ENCODE measurements around the gene POLR2E.

POLR2E gene

DNA sequence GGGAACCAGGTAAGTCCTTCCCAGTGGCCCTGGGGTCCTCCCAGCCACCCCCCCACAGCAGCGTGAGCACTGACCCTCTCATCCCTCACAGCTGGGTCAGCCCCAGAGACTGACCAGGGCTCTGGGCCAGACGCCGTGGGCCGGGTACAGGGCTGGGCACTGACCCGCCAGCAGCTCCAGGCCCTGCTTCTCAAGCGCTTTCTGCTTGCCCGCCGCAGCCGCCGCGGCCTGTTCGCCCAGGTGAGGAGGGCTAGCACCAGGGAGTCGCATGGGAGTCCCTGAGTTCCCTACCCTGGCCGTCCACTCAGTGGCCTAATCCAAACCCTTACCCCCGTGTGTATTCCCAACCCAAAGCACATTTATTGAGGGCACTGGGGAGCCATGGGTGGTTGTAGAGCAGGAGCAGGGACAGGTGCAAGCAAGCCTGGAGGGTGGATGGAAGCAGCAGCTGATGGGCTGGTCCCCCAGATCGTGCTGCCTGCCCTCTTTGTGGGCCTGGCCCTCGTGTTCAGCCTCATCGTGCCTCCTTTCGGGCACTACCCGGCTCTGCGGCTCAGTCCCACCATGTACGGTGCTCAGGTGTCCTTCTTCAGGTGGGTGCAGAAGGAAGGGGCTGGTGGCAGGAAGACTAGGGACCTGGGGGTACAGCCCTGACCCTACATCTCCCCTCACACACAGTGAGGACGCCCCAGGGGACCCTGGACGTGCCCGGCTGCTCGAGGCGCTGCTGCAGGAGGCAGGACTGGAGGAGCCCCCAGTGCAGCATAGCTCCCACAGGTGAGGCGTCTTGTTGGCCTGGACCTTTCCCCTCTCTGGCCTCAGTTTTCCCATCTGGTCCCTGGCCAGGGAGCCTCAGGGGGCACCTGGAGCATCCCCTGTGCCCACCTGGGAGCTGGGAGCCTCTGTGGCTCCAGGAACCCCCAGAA is 40.8 kb downstream of the POLR2E start:
- peak overlapping the region; percentile 22 for H3K18ac ChIP-seq (ENCODE audit: low read length)
- H3K9me3 ChIP-seq (replicated peaks in 1 of 2; ENCODE audit: control insufficient read depth in 2 of 2, insufficient read depth in 1 of 2, low read depth in 1 of 2, low read length in 2 of 2), result peaks cover 0 to 36% of the 10 kb centered on the region in 2 donors
- no peak overlapping the region for H3K27ac ChIP-seq (replicated peaks; ENCODE audit: low read length)
- no peak overlapping the region for H3K4me2 ChIP-seq (ENCODE audit: insufficient read depth, low read length, poor library complexity, severe bottlenecking)
- H2AFZ ChIP-seq (ENCODE audit: low read length), result no peak overlapping the region
- no peak for DNase-seq (ENCODE audit: low spot score)
- no peaks in the 10 kb centered on the region for H3K79me1 ChIP-seq (ENCODE audit: low read depth, low read length)
- H4K8ac ChIP-seq (ENCODE audit: low read depth, low read length), result no peak overlapping the region
- H3K9ac ChIP-seq (ENCODE audit: low read depth, low read length, poor library complexity), result no peak overlapping the region
- peaks cover 0 to 4% of the 10 kb centered on the region in 2 donors for H3K36me3 ChIP-seq (replicated peaks in 1 of 2; ENCODE audit: control insufficient read depth in 2 of 2, insufficient read depth in 2 of 2, low read length in 2 of 2)
- H3K4me1 ChIP-seq (ENCODE audit: control insufficient read depth in 2 of 2, insufficient read depth in 1 of 2, low read depth in 1 of 2, low read length in 2 of 2), result no peaks in the 10 kb centered on the region
- no CpG with 5 or more reads among the region's 28 CpGs for WGBS, 2 donors (ENCODE audit: extremely low coverage in 2 of 2, insufficient read length in 2 of 2, insufficient replicate concordance in 1 of 2)
- H3K4me3 ChIP-seq (ENCODE audit: low read length in 2 of 2), result no peak overlapping the region
- H2BK5ac ChIP-seq (ENCODE audit: low read length), result no peak overlapping the region
- no peak overlapping the region for H3K4ac ChIP-seq (ENCODE audit: low read length)
- H2BK120ac ChIP-seq (ENCODE audit: low read depth, low read length), result no peak overlapping the region
- H3K23ac ChIP-seq (ENCODE audit: low read depth, low read length, poor library complexity), result no peak overlapping the region
- H3K14ac ChIP-seq (ENCODE audit: low read length), result no peak overlapping the region
- no peak overlapping the region for H2BK12ac ChIP-seq (ENCODE audit: low read length)
- no peak overlapping the region for H2AK5ac ChIP-seq (ENCODE audit: low read depth, low read length)
- no peaks in the 10 kb centered on the region for H3K27me3 ChIP-seq (ENCODE audit: control insufficient read depth in 3 of 3, insufficient read depth in 3 of 3, low read depth in 1 of 3, low read length in 3 of 3)
- H2BK15ac ChIP-seq (ENCODE audit: low read length), result no peak overlapping the region
- H4K91ac ChIP-seq (ENCODE audit: low read depth, low read length, poor library complexity), result no peak overlapping the region

DNA sequence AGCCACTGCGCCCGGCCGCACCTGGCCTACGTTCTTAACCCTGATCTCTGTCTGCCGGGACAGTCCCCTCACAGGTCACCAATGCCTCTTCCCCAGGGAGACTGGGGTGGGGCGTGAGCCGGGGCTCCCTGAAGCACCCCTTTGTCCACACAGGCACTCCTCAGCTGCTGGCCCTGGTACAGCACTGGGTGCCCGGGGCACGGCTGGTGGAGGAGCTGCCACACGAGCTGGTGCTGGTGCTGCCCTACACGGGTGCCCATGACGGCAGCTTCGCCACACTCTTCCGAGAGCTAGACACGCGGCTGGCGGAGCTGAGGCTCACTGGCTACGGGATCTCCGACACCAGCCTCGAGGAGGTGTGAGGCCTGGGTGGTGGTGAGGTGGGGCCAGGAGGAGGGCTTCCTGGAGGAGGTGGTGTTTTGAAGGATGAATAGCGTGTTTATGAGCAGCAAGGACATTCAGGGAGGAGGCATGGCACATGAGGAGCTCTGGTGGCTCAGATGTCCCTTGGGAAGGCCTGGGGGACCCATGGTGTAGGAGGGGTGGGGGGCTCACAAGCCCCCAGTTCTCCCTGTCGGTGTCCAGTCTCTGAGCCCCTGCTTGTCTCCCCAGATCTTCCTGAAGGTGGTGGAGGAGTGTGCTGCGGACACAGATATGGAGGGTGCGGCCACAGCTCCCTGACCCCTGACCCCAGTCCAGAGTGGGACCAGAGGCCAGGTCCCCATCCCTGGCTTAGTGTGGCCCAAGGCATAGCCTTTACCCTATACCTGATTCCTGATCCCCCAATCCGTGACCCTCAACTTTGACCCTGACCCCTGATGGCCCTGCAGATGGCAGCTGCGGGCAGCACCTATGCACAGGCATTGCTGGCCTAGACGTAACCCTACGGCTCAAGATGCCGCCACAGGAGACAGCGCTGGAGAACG is 41.7 kb downstream of the POLR2E start:
- H3K27me3 ChIP-seq (ENCODE audit: control insufficient read depth in 3 of 3, insufficient read depth in 3 of 3, low read depth in 1 of 3, low read length in 3 of 3), result no peaks in the 10 kb centered on the region
- no peak overlapping the region for H2BK12ac ChIP-seq (ENCODE audit: low read length)
- H3K23ac ChIP-seq (ENCODE audit: low read depth, low read length, poor library complexity), result no peak overlapping the region
- no peak overlapping the region for H2AFZ ChIP-seq (ENCODE audit: low read length)
- peaks cover 0 to 2% of the 10 kb centered on the region in 2 donors for H3K36me3 ChIP-seq (replicated peaks in 1 of 2; ENCODE audit: control insufficient read depth in 2 of 2, insufficient read depth in 2 of 2, low read length in 2 of 2)
- H2BK120ac ChIP-seq (ENCODE audit: low read depth, low read length), result no peak overlapping the region
- no peak overlapping the region for H2BK5ac ChIP-seq (ENCODE audit: low read length)
- no peak overlapping the region for H3K4ac ChIP-seq (ENCODE audit: low read length)
- no peaks in the 10 kb centered on the region for H3K79me1 ChIP-seq (ENCODE audit: low read depth, low read length)
- H2BK15ac ChIP-seq (ENCODE audit: low read length), result peak overlapping the region; percentile 26
- H3K4me2 ChIP-seq (ENCODE audit: insufficient read depth, low read length, poor library complexity, severe bottlenecking), result no peak overlapping the region
- H3K14ac ChIP-seq (ENCODE audit: low read length), result peak overlapping the region; percentile 84
- H3K27ac ChIP-seq (replicated peaks; ENCODE audit: low read length), result no peak overlapping the region
- peak overlapping the region; percentile 48 for H4K8ac ChIP-seq (ENCODE audit: low read depth, low read length)
- no CpG with 5 or more reads among the region's 31 CpGs for WGBS, 2 donors (ENCODE audit: extremely low coverage in 2 of 2, insufficient read length in 2 of 2, insufficient replicate concordance in 1 of 2)
- H3K4me1 ChIP-seq (ENCODE audit: control insufficient read depth in 2 of 2, insufficient read depth in 1 of 2, low read depth in 1 of 2, low read length in 2 of 2), result peaks cover 0 to 2% of the 10 kb centered on the region in 2 donors
- H3K9ac ChIP-seq (ENCODE audit: low read depth, low read length, poor library complexity), result no peak overlapping the region
- DNase-seq (ENCODE audit: low spot score), result no peak
- peak overlapping the region; percentile 68 for H2AK5ac ChIP-seq (ENCODE audit: low read depth, low read length)
- H3K18ac ChIP-seq (ENCODE audit: low read length), result peak overlapping the region; percentile 72
- H3K9me3 ChIP-seq (replicated peaks in 1 of 2; ENCODE audit: control insufficient read depth in 2 of 2, insufficient read depth in 1 of 2, low read depth in 1 of 2, low read length in 2 of 2), result peaks cover 0 to 30% of the 10 kb centered on the region in 2 donors
- H4K91ac ChIP-seq (ENCODE audit: low read depth, low read length, poor library complexity), result no peak overlapping the region
- H3K4me3 ChIP-seq (ENCODE audit: low read length in 2 of 2), result no peak overlapping the region

DNA sequence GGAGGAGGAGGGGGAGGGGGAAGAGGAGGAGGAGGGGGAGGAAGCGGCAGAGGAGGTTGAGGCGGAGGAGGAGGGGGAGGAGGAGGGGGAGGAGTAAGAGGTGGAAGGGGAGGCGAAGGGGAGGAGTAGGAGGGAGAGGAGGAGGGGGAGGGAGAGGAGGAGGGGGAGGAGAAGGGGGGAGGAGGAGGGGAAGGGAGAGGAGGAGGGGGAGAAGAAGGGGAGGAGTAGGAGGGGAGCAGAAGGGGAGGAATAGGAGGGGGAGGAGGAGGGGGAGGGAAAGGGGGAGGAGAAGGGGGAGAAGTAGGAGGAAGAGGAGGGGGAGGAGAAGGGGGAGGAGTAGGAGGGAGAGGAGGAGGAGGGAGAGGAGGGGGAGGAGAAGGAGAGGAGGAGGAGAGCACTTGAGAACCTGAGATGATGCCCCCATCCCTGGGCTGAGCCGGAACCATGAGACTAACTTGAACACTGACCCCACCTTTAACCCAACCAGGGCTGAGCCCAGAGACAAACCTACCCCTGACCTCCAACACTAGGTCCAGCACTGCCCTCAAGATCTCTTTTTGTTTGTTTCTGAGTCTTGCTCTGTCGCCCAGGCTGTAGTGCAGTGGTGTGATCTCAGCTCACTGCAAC is 42.7 kb downstream of the POLR2E start:
- H3K4me1 ChIP-seq (ENCODE audit: control insufficient read depth in 2 of 2, insufficient read depth in 1 of 2, low read depth in 1 of 2, low read length in 2 of 2), result peaks cover 0 to 2% of the 10 kb centered on the region in 2 donors
- H3K4me2 ChIP-seq (ENCODE audit: insufficient read depth, low read length, poor library complexity, severe bottlenecking), result no peak overlapping the region
- no peak overlapping the region for H3K14ac ChIP-seq (ENCODE audit: low read length)
- no peak overlapping the region for H3K9ac ChIP-seq (ENCODE audit: low read depth, low read length, poor library complexity)
- peaks cover 0 to 2% of the 10 kb centered on the region in 2 donors for H3K36me3 ChIP-seq (replicated peaks in 1 of 2; ENCODE audit: control insufficient read depth in 2 of 2, insufficient read depth in 2 of 2, low read length in 2 of 2)
- H2AK5ac ChIP-seq (ENCODE audit: low read depth, low read length), result no peak overlapping the region
- no peak overlapping the region for H4K91ac ChIP-seq (ENCODE audit: low read depth, low read length, poor library complexity)
- no peak overlapping the region for H3K18ac ChIP-seq (ENCODE audit: low read length)
- H3K27ac ChIP-seq (replicated peaks; ENCODE audit: low read length), result no peak overlapping the region
- H3K4ac ChIP-seq (ENCODE audit: low read length), result no peak overlapping the region
- no peak overlapping the region for H2BK120ac ChIP-seq (ENCODE audit: low read depth, low read length)
- no CpG with 5 or more reads among the region's 5 CpGs for WGBS, 2 donors (ENCODE audit: extremely low coverage in 2 of 2, insufficient read length in 2 of 2, insufficient replicate concordance in 1 of 2)
- no peak overlapping the region for H3K23ac ChIP-seq (ENCODE audit: low read depth, low read length, poor library complexity)
- H4K8ac ChIP-seq (ENCODE audit: low read depth, low read length), result no peak overlapping the region
- no peak overlapping the region for H2AFZ ChIP-seq (ENCODE audit: low read length)
- no peaks in the 10 kb centered on the region for H3K27me3 ChIP-seq (ENCODE audit: control insufficient read depth in 3 of 3, insufficient read depth in 3 of 3, low read depth in 1 of 3, low read length in 3 of 3)
- DNase-seq (ENCODE audit: low spot score), result no peak
- no peak overlapping the region for H2BK12ac ChIP-seq (ENCODE audit: low read length)
- H3K9me3 ChIP-seq (replicated peaks in 1 of 2; ENCODE audit: control insufficient read depth in 2 of 2, insufficient read depth in 1 of 2, low read depth in 1 of 2, low read length in 2 of 2), result peaks cover 0 to 22% of the 10 kb centered on the region in 2 donors
- H3K79me1 ChIP-seq (ENCODE audit: low read depth, low read length), result no peaks in the 10 kb centered on the region
- H2BK5ac ChIP-seq (ENCODE audit: low read length), result no peak overlapping the region
- no peak overlapping the region for H2BK15ac ChIP-seq (ENCODE audit: low read length)
- no peak overlapping the region for H3K4me3 ChIP-seq (ENCODE audit: low read length in 2 of 2)
